Osteocyte (in vitro differentiated cells): ENCODE measurements around the gene DIP2C. TPM values are rescaled to one million over a fixed set of nuclear protein-coding genes. Genes with fewer than 3 reads are reported as not detected.
"Not testable (repeated sequence)": the region's sequence is repeated elsewhere in the genome, so short reads cannot be mapped to it uniquely, and the experiment has no call there.

Source experiments
- DNase-seq: peaks from one replicate; pipeline ENCODE4 v3.0.0; 2021; ENCODE audit warnings: mixed read lengths; ENCODE audit not compliant: unreplicated experiment; ENCODE audit errors: extremely low spot score
- H3K27ac Mint-ChIP-seq: one replicate; pipeline ENCODE4 v1.8.0; 2021; ENCODE audit warnings: mild to moderate bottlenecking, mixed read lengths; ENCODE audit not compliant: unreplicated experiment
- H3K27me3 Mint-ChIP-seq: one replicate; pipeline ENCODE4 v1.8.0; 2021; ENCODE audit warnings: mixed read lengths; ENCODE audit not compliant: unreplicated experiment
- H3K36me3 Mint-ChIP-seq: one replicate; pipeline ENCODE4 v1.8.0; 2021; ENCODE audit warnings: mixed read lengths; ENCODE audit not compliant: unreplicated experiment
- H3K4me1 Mint-ChIP-seq: one replicate; pipeline ENCODE4 v1.8.0; 2021; ENCODE audit warnings: mixed read lengths; ENCODE audit not compliant: unreplicated experiment
- H3K4me3 Mint-ChIP-seq: one replicate; pipeline ENCODE4 v1.8.0; 2021; ENCODE audit warnings: mild to moderate bottlenecking, moderate library complexity, mixed read lengths; ENCODE audit not compliant: unreplicated experiment
- H3K9me3 Mint-ChIP-seq: one replicate; pipeline ENCODE4 v1.8.0; 2021; ENCODE audit warnings: mixed read lengths; ENCODE audit not compliant: unreplicated experiment
- total RNA-seq: library from RNA; stranded (reverse); gene quantifications from 2 replicates; pipeline ENCODE4 v1.2.1, GENCODE V29; 2021
- TF ChIP-seq, protein P1 (sequence below): fragments of 200-600 bp; sonication (generic); IDR thresholded peaks from 2 replicates; pipeline ENCODE4 v1.5.0; 2021; ENCODE audit warnings: antibody characterized with exemption, mild to moderate bottlenecking, moderate library complexity

Gene DIP2C
- total RNA-seq, 1 donor from 2014 or later: 36.8 TPM

DNA sequence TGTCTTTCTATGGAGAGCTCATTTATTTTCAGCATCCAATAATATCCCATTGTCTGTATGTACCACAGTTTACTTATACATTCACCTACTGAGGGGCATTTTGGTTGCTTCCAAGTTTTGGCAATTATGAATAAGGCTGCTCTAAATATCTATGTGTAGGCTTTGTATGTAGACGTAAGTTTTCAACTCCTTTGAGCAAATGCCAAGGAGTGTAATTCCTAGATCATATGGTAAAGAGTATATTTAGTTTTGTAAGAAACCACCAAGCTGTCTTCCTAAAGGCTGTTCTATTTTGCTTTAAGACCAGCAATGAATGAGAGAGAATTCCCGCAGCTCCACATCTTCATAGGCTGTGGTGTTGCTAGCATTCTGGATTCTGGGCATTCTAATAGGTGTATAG is 259.8 kb downstream of the DIP2C start:
- no peaks in the 10 kb centered on the region for H3K4me1 Mint-ChIP-seq
- no peaks in the 10 kb centered on the region for H3K27me3 Mint-ChIP-seq
- TF ChIP-seq, protein P1, sequence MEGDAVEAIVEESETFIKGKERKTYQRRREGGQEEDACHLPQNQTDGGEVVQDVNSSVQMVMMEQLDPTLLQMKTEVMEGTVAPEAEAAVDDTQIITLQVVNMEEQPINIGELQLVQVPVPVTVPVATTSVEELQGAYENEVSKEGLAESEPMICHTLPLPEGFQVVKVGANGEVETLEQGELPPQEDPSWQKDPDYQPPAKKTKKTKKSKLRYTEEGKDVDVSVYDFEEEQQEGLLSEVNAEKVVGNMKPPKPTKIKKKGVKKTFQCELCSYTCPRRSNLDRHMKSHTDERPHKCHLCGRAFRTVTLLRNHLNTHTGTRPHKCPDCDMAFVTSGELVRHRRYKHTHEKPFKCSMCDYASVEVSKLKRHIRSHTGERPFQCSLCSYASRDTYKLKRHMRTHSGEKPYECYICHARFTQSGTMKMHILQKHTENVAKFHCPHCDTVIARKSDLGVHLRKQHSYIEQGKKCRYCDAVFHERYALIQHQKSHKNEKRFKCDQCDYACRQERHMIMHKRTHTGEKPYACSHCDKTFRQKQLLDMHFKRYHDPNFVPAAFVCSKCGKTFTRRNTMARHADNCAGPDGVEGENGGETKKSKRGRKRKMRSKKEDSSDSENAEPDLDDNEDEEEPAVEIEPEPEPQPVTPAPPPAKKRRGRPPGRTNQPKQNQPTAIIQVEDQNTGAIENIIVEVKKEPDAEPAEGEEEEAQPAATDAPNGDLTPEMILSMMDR: no peak
- no peak overlapping the region for H3K4me3 Mint-ChIP-seq
- peaks cover 29% of the 10 kb centered on the region for H3K36me3 Mint-ChIP-seq
- DNase-seq: no peak
- no peak overlapping the region for H3K27ac Mint-ChIP-seq
- H3K9me3 Mint-ChIP-seq: peaks cover 11% of the 10 kb centered on the region

DNA sequence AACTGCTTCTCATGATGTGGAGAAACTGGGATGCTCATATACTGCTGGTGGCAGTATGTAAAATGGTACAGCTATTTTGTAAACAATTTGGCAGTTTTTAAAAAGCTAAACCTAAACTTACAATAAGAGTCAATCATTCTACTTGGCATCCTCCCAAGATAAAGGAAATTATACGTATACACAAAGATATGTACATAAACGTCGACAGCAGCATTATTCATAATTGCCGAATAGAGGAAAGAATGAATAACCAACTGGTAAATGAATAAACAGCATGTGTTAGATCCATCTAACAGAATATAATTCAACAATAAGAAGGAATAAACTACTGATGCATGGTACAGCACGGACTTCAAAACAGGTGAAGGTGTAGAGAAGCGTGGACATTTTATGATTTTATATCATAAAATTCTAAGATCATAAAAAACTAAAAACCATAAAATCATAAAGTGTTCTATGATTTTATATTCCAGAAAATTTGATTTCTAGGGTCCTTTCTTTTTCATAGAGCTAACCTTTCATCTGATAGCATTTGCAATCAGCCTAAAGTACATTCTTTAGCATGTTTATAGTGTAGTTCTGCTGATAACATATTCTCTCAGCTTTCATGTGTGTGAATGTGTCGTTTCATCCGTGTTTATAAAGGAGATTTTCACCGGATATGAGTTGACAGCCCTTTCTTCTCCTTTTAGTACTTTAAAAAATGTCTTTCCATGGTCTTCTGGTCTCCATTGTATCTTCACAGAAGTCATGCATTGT is 261.5 kb downstream of the DIP2C start:
- TF ChIP-seq, protein P1: no peak
- H3K9me3 Mint-ChIP-seq: peaks cover 11% of the 10 kb centered on the region
- no peaks in the 10 kb centered on the region for H3K4me1 Mint-ChIP-seq
- H3K27me3 Mint-ChIP-seq: no peaks in the 10 kb centered on the region
- no peak overlapping the region for H3K27ac Mint-ChIP-seq
- no peak for DNase-seq
- peaks cover 20% of the 10 kb centered on the region for H3K36me3 Mint-ChIP-seq
- H3K4me3 Mint-ChIP-seq: no peak overlapping the region

DNA sequence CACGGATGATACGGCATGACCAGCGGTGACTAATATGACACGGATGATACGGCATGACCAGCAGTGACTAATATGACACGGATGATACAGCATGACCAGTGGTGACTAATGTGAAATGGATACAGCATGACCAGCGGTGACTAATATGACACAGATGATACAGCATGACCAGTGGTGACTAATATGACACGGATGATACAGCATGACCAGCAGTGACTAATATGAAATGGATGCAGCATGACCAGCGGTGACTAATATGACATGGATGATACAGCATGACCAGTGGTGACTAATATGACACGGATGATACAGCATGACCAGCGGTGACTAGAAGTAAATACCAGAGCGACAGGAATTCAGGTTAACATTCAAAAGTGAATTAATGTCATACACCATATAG is 264.1 kb downstream of the DIP2C start:
- H3K27me3 Mint-ChIP-seq, H3K9me3 Mint-ChIP-seq, DNase-seq, H3K4me3 Mint-ChIP-seq, H3K4me1 Mint-ChIP-seq, H3K27ac Mint-ChIP-seq: not testable (repeated sequence)
- peaks cover 12% of the 10 kb centered on the region for H3K36me3 Mint-ChIP-seq

DNA sequence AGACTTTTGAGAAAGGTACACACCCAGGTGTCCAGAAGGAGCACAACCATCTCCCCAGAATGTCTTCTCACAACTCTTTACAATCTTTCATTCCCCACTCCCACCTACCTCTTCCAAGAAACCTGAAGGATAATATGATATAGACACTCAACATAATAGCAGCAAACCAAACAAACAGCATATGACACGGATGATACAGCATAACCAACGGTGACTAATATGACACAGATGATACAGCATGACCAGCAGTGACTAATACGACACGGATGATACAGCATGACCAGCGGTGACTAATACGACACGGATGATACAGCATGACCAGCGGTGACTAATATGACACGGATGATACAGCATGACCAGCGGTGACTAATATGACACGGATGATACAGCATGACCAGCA is 264.7 kb downstream of the DIP2C start:
- H3K27ac Mint-ChIP-seq, H3K9me3 Mint-ChIP-seq, DNase-seq, H3K27me3 Mint-ChIP-seq, H3K4me3 Mint-ChIP-seq, H3K4me1 Mint-ChIP-seq: not testable (repeated sequence)
- peaks cover 15% of the 10 kb centered on the region for H3K36me3 Mint-ChIP-seq

DNA sequence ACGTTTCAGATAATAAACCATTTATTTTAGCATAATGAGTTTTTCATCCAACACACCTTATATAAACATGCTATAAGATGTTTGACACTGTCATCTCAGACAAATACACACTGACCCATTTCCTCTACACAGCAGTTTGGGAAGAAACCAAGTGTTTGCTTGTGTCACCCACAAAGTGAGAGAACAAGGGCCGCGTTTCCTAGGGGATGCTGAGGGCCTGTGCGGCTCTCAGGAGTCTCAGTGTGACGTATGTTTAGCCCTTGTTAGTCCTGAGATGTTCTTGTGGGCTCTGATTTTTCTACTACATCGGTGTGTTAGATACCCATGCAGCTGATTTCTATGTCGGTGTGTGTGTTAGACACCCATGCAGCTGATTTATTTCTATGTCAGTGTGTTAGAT is 266.3 kb downstream of the DIP2C start:
- H3K36me3 Mint-ChIP-seq: peaks cover 16% of the 10 kb centered on the region

DNA sequence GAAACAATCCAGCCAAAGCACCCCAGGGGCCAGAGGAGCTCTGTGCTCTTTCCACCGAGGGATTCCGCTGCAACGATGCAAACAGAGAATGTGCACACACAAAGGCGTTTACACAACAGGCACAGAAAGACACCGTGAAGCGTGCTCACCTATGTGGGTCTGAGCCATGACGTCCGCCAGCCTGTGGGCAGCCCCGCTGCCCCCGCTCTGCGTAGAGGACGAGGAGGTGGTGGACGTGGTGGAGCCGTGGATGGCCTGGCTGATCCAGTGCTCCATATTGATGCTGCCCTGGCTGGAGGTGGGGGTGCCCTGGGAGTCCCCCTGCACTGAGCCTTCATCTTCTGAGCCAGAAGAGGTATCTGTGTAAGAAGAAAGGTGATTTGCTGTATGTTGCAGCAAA is 266.8 kb downstream of the DIP2C start:
- H3K4me3 Mint-ChIP-seq: no peak overlapping the region
- DNase-seq: no peak
- H3K36me3 Mint-ChIP-seq: peaks cover 16% of the 10 kb centered on the region
- no peaks in the 10 kb centered on the region for H3K27me3 Mint-ChIP-seq
- H3K9me3 Mint-ChIP-seq: no peaks in the 10 kb centered on the region
- no peak overlapping the region for H3K27ac Mint-ChIP-seq
- peaks cover 5% of the 10 kb centered on the region for H3K4me1 Mint-ChIP-seq
- TF ChIP-seq, protein P1: no peak

More for the DNA sequence above, 266.3 kb downstream of the DIP2C start:
- Mint-ChIP-seq H3K4me3 (no peak overlapping the region), H3K27ac (no peak overlapping the region), H3K4me1 (peaks cover 5% of the 10 kb centered on the region), H3K9me3 (no peaks in the 10 kb centered on the region), H3K27me3 (no peaks in the 10 kb centered on the region)
- DNase-seq: no peak
- TF ChIP-seq, protein P1: no peak
